Heart right ventricle (tissue), 16 donors: ENCODE results near the gene RBM38. TPM values are rescaled to one million over a fixed set of nuclear protein-coding genes. Genes with fewer than 3 reads are reported as not detected.

ENCODE experiments used
- ATAC-seq, 8 donors: fragments of 200-7000 bp; cut with Tn5 transposase; one replicate each; pipeline ENCODE4 v1.9.1; 2020; ENCODE audit warnings: mild to moderate bottlenecking in 8 of 8, moderate library complexity in 8 of 8, moderate number of reproducible peaks in 1 of 8
- DNase-seq, 2 donors: peaks; one replicate each; pipeline ENCODE4 v3.0.0-alpha.2; 2020
- H3K27ac ChIP-seq, 10 donors: fragments of 200-600 bp; sonication (generic) in 2 of 10; one replicate each; pipeline versions ENCODE4 v1.5.0 to v1.8.0; 2020 to 2022; ENCODE audit warnings: mild to moderate bottlenecking in 3 of 10
- H3K27me3 ChIP-seq, 7 donors: fragments of 200-600 bp; one replicate each; pipeline ENCODE4 v1.8.0; 2021 to 2022; ENCODE audit warnings: mild to moderate bottlenecking in 2 of 7
- H3K36me3 ChIP-seq, 9 donors: fragments of 200-600 bp; sonication (generic) in 1 of 9; one replicate each; pipeline versions ENCODE4 v1.5.0 to v1.8.0; 2020 to 2022; ENCODE audit warnings: mild to moderate bottlenecking in 2 of 9
- H3K4me1 ChIP-seq, 9 donors: fragments of 200-600 bp; sonication (generic) in 1 of 9; one replicate each; pipeline versions ENCODE4 v1.5.0 to v1.8.0; 2020 to 2022; ENCODE audit warnings: mild to moderate bottlenecking in 4 of 9
- H3K4me3 ChIP-seq, 10 donors: fragments of 200-600 bp; sonication (generic) in 2 of 10; one replicate each; pipeline versions ENCODE4 v1.5.0 to v1.8.0; 2020 to 2022; ENCODE audit warnings: mild to moderate bottlenecking in 7 of 10, moderate library complexity in 2 of 10
- H3K9me3 ChIP-seq, 11 donors: fragments of 200-600 bp in 10 of 11; sonication (generic) in 2 of 11; one replicate each; pipeline versions ENCODE4 v1.5.0 to v1.8.0; 2013 to 2022; ENCODE audit warnings: mild to moderate bottlenecking in 2 of 11, control low read depth in 1 of 11, moderate library complexity in 1 of 11
- CTCF ChIP-seq, 9 donors: fragments of 200-600 bp; sonication (generic) in 2 of 9; IDR thresholded peaks; one replicate each; pipeline versions ENCODE4 v1.5.0 to v1.8.0; 2021 to 2022; ENCODE audit warnings: antibody characterized with exemption in 9 of 9, mild to moderate bottlenecking in 5 of 9, moderate library complexity in 1 of 9
- WGBS, 2 donors: extraction: QIAGEN DNeasy Blood & Tissue Kit; methylation state at CpG; one replicate each; pipeline ENCODE4 v1.1.7; 2013; ENCODE audit warnings: inconsistent platforms in 1 of 2; 5-methylcytosine and 5-hydroxymethylcytosine counted together
- intact Hi-C, 10 donors: fragments of 100-400 bp; cut with DNase I; formaldehyde crosslinking; loops; one replicate each; pipeline versions ENCODE4 v1.11.1 to v1.14.2; 2022
- polyA plus RNA-seq, 2 donors: library from polyadenylated mRNA; stranded (reverse); fragments of 200-250 nt; gene quantifications; one replicate each; pipeline ENCODE4 v1.2.3, GENCODE V29; 2013
- total RNA-seq, 10 donors: library from RNA; stranded (reverse); fragmentation: NEBNext Ultra II Directional in 3 of 10; extraction: Animal tissue kit (Norgen Biotek cat#: 25700) in 3 of 10; gene quantifications; one replicate each; pipeline versions ENCODE4 v1.2.1 to v1.2.4, GENCODE V29; 2021 to 2023
- donor health status: Arrhythmogenic right ventricular cardiomyopathy.
- donor health status: ischemic (EF 13 %, LVEDD 7.1; RV severe dilation, severe dysfunction).
- donor health status: healthy with polysubstance abuse.
- donor health status: DM: no; HTN: yes; CAD: no.
- donor health status: DM: no; HTN: no; CAD: no.
- donor health status: ischemic (EF 25% LVEDD 6.9; RV normal size, moderate dysfunction).
- donor health status: ischemic (EF 25% LVEDD 5.7; RV mildly dilated, moderate dysfunction).
- donor health status: healthy.
- donor health status: DM: yes; HTN: yes; CAD: no.
- donor health status: Ischemic cardiomyopathy.
- donor health status: ischemic (EF 35%, LVEDD 5.7; RV mildly dilated, moderate dysfunction).
- donor health status: nonischemic (EF 11% LVEDD 7.7; RV severe dilation, severe dysfunction).
- donor health status: DM: yes; HTN: yes; CAD: no.
- donor health status: PGD.
- donor health status: ischemic (EF 29% LVEDD 5.4; RV normal size, mild dysfunction).
- donor health status: nonischemic (EF 23%, LVEDD 6.1; RV moderate dilation, normal function).

The RBM38 gene
- total and polyA plus RNA-seq, 12 donors, result 35.5 to 119 (median 50.2) TPM

GRCh38 chr20:57386762-57387161, 4.4 kb upstream of the RBM38 start:
- 95 to 98% methylated on average over 4 of the region's 4 CpGs for WGBS, 2 donors
- no peak for DNase-seq
- Histone ChIP-seq H3K27me3 (no peaks in the 10 kb centered on the region), H3K4me1 (peaks cover 12 to 38% (median 31%) of the 10 kb centered on the region in 9 donors), H3K27ac (no peak overlapping the region), H3K9me3 (peaks cover 0 to 4% (median 0%) of the 10 kb centered on the region in 11 donors), H3K36me3 (peaks cover 0 to 14% (median 0%) of the 10 kb centered on the region in 9 donors), H3K4me3 (no peak overlapping the region)
- ATAC-seq, result no peak
- intact Hi-C loops, result loop anchor here in 6 of 10 donors (10.0 kb wide), 2 partner anchors 208 to 828 kb away; no protein-coding TSS in a partner anchor
- no peak for TF ChIP-seq CTCF (IDR thresholded peaks at IDR 0.05)

- ATAC-seq (no peak), DNase-seq (no peak)
- TF ChIP-seq CTCF (IDR thresholded peaks at IDR 0.05), result no peak
- Histone ChIP-seq H3K4me3 (no peak overlapping the region), H3K27ac (no peak overlapping the region), H3K27me3 (no peaks in the 10 kb centered on the region), H3K9me3 (peaks cover 0 to 4% (median 0%) of the 10 kb centered on the region in 11 donors), H3K4me1 (peaks cover 12 to 44% (median 34%) of the 10 kb centered on the region in 9 donors), H3K36me3 (peaks cover 0 to 14% (median 0%) of the 10 kb centered on the region in 9 donors)
- 94 to 96% methylated on average over 8 of the region's 8 CpGs for WGBS, 2 donors
- intact Hi-C loops, result loop anchor here in 6 of 10 donors (10.0 kb wide), 2 partner anchors 207 to 827 kb away; no protein-coding TSS in a partner anchor
These were observed 3.7 kb upstream of the RBM38 start for GRCh38 chr20:57387463-57387862.

- DNase-seq (no peak), ATAC-seq (no peak)
- intact Hi-C loops, result loop anchor here in 6 of 10 donors (10.0 kb wide), 2 partner anchors 207 to 827 kb away; no protein-coding TSS in a partner anchor
- no peak for TF ChIP-seq CTCF (IDR thresholded peaks at IDR 0.05)
- peaks cover 0 to 15% (median 0%) of the 10 kb centered on the region in 9 donors for H3K36me3 ChIP-seq
- 84 to 86% methylated on average over 7 of the region's 7 CpGs for WGBS, 2 donors
- no peak overlapping the region for H3K27ac ChIP-seq
- H3K4me1 ChIP-seq, result peaks cover 12 to 49% (median 38%) of the 10 kb centered on the region in 9 donors
- H3K4me3 ChIP-seq, result no peak overlapping the region
- H3K27me3 ChIP-seq, result no peaks in the 10 kb centered on the region
- peaks cover 0 to 4% (median 0%) of the 10 kb centered on the region in 11 donors for H3K9me3 ChIP-seq
These were observed 3.2 kb upstream of the RBM38 start for GRCh38 chr20:57387945-57388371.

- Histone ChIP-seq H3K36me3 (peaks cover 0 to 16% (median 0%) of the 10 kb centered on the region in 9 donors), H3K9me3 (peaks cover 0 to 4% (median 0%) of the 10 kb centered on the region in 11 donors), H3K27ac (peak overlapping the region; percentile 38 to 86 (median 79)), H3K4me3 (peak overlapping the region; percentile 10 to 61 (median 46)), H3K4me1 (peaks cover 12 to 59% (median 50%) of the 10 kb centered on the region in 9 donors), H3K27me3 (no peaks in the 10 kb centered on the region)
- DNase-seq (peak; percentile 76 to 86), ATAC-seq (peak; percentile 57 to 85 (median 72))
- intact Hi-C loops, result loop anchor here in 6 of 10 donors (10.0 kb wide), 2 partner anchors 206 to 826 kb away; no protein-coding TSS in a partner anchor
- WGBS, 2 donors, result 5 to 6% methylated on average over 51 to 57 of the region's 57 CpGs
- TF ChIP-seq CTCF (IDR thresholded peaks at IDR 0.05), result peak in 5 of 9 donors; percentile 26 to 52 (median 46)
These were observed 2.1 kb upstream of the RBM38 start for GRCh38 chr20:57388953-57389694.
